ENCODE results near the gene G6PC1. TPM values are rescaled to one million over a fixed set of nuclear protein-coding genes. Genes with fewer than 3 reads are reported as not detected.
"Not testable (repeated sequence)": the region's sequence is repeated elsewhere in the genome, so short reads cannot be mapped to it uniquely, and the experiment has no call there.

The G6PC1 gene
- total and polyA plus RNA-seq, 2 experiments from 2014 or later, result not detected

DNA sequence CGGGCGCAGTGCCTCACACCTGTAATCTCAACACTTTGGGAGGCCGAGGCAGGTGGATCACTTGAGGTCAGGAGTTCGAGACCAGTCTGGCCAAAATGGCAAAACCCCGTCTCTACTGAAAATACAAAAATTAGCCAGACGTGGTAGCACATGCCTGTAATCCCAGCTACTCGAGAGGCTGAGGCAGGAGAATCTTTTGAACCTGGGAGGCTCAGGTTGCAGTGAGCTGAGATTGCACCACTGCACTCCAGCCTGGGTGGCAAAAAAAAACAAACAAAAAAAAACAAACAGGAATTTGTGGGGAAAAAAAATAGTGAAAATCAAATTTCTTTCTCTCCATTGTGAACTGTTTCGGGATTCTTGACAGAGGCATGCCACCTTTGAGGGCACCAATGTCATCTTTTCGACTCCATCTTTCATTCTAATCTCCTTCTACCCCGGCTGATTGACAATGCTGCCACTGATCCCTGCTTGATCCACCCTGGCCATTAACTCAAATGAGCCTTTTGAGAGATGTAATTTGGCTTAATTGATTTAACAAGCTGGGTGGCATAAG lies 19.0 kb downstream of the G6PC1 start:
- H3K27me3 ChIP-seq (ENCODE audit: insufficient read depth); H3K36me3 Mint-ChIP-seq (ENCODE audit: low read depth); ATAC-seq; H3K27ac ChIP-seq (ENCODE audit: low read depth); H3K27ac Mint-ChIP-seq; H3K79me2 ChIP-seq (replicated peaks; ENCODE audit: insufficient read depth); H3K4me3 Mint-ChIP-seq; H3F3A ChIP-seq (replicated peaks; ENCODE audit: low read depth); DNase-seq (ENCODE audit: low spot score); H3K4me3 ChIP-seq; H3K9me2 ChIP-seq (ENCODE audit: insufficient read depth); H3K9me3 Mint-ChIP-seq; H3K4me2 ChIP-seq; H3K27me3 Mint-ChIP-seq (ENCODE audit: insufficient read depth, low read depth, poor library complexity); H3K36me3 ChIP-seq (ENCODE audit: insufficient read depth); H4K20me1 ChIP-seq (replicated peaks; ENCODE audit: insufficient read depth): not testable (repeated sequence)
- peaks cover 14% of the 10 kb centered on the region for H3K4me1 Mint-ChIP-seq
- H2AFZ ChIP-seq, result peak overlapping the region; percentile 72
- H3K4me1 ChIP-seq (ENCODE audit: insufficient read depth), result peaks cover 14% of the 10 kb centered on the region; the same call in 1 of the 2 replicates

DNA sequence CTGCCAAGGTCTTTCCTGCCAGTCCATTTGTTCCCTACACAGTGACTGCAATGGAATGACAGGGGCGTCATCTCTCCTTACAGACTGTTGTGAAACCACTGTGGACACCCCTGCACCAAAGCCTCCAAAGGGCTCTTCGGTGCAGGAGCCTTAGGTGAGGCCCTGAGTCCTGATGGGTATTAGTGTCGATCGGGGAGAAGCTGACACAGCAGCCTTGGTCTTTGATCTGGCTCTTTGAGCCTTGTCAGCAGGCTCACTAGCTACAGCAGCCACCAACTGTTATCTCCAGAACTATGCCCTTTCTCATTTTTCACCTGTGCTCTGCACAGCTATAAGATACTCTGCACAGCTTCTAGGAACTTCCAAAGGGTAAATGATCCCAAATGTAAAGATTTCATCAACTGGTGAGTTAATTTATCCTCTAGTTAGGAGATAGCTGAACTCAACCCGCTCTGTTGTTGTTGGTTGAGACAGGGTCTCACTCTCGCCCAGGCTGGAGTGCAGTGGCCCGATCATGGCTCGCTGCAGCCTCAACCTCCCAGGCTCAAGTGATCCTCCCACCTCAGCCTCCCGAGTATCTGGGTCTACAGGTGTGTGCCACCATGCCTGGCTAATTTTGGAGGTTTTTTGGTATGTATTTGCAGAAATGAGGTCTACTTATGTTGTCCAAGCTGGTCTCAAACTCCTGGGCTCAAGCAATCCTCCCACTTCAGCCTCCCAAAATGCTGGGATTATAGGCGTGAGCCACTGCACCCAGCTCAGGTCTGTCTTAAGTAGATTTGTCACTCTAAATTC lies 19.7 kb downstream of the G6PC1 start:
- DNase-seq (ENCODE audit: low spot score) (no peak), ATAC-seq (peak; percentile 40; the same call in 2 of the 3 replicates)
- no peaks in the 10 kb centered on the region for H3K36me3 Mint-ChIP-seq (ENCODE audit: low read depth)
- H3K4me2 ChIP-seq, result no peak overlapping the region
- H3K9me2 ChIP-seq (ENCODE audit: insufficient read depth), result no peaks in the 10 kb centered on the region
- no peaks in the 10 kb centered on the region for H3K9me3 Mint-ChIP-seq
- no peak overlapping the region for H3K4me3 ChIP-seq
- H3K27me3 Mint-ChIP-seq (ENCODE audit: insufficient read depth, low read depth, poor library complexity), result no peaks in the 10 kb centered on the region
- H3K36me3 ChIP-seq (ENCODE audit: insufficient read depth), result no peaks in the 10 kb centered on the region
- peaks cover 19% of the 10 kb centered on the region for H3K4me1 Mint-ChIP-seq
- H3K27ac ChIP-seq (ENCODE audit: low read depth), result no peak overlapping the region
- H3K4me3 Mint-ChIP-seq, result no peak overlapping the region
- no peaks in the 10 kb centered on the region for H4K20me1 ChIP-seq (replicated peaks; ENCODE audit: insufficient read depth)
- H3F3A ChIP-seq (replicated peaks; ENCODE audit: low read depth), result no peaks in the 10 kb centered on the region
- no peaks in the 10 kb centered on the region for H3K79me2 ChIP-seq (replicated peaks; ENCODE audit: insufficient read depth)
- H3K4me1 ChIP-seq (ENCODE audit: insufficient read depth), result peaks cover 14% of the 10 kb centered on the region; the same call in 1 of the 2 replicates
- H3K27me3 ChIP-seq (ENCODE audit: insufficient read depth), result no peaks in the 10 kb centered on the region
- no peak overlapping the region for H3K27ac Mint-ChIP-seq
- H2AFZ ChIP-seq, result peak overlapping the region; percentile 40
- TF ChIP-seq CREB1 (CRISPR knock-in tag; IDR thresholded peaks at IDR 0.05; ENCODE audit: low read depth), result no peak
- TF ChIP-seq EZH2phosphoT487 (IDR thresholded peaks at IDR 0.05; ENCODE audit: unreplicated experiment), result no peak
- TF ChIP-seq ZNF331 (CRISPR knock-in tag; IDR thresholded peaks at IDR 0.05; ENCODE audit: low read depth), result no peak
- no peak for TF ChIP-seq EZH2 (IDR thresholded peaks at IDR 0.05; ENCODE audit: low read depth, unreplicated experiment)
- TF ChIP-seq, protein P1, sequence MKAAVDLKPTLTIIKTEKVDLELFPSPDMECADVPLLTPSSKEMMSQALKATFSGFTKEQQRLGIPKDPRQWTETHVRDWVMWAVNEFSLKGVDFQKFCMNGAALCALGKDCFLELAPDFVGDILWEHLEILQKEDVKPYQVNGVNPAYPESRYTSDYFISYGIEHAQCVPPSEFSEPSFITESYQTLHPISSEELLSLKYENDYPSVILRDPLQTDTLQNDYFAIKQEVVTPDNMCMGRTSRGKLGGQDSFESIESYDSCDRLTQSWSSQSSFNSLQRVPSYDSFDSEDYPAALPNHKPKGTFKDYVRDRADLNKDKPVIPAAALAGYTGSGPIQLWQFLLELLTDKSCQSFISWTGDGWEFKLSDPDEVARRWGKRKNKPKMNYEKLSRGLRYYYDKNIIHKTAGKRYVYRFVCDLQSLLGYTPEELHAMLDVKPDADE (IDR thresholded peaks at IDR 0.05), result no peak
- TF ChIP-seq STAT1 (IDR thresholded peaks at IDR 0.05; ENCODE audit: unreplicated experiment), result no peak
- TF ChIP-seq JUNB (IDR thresholded peaks at IDR 0.05; ENCODE audit: unreplicated experiment), result no peak
- TF ChIP-seq, protein P2, sequence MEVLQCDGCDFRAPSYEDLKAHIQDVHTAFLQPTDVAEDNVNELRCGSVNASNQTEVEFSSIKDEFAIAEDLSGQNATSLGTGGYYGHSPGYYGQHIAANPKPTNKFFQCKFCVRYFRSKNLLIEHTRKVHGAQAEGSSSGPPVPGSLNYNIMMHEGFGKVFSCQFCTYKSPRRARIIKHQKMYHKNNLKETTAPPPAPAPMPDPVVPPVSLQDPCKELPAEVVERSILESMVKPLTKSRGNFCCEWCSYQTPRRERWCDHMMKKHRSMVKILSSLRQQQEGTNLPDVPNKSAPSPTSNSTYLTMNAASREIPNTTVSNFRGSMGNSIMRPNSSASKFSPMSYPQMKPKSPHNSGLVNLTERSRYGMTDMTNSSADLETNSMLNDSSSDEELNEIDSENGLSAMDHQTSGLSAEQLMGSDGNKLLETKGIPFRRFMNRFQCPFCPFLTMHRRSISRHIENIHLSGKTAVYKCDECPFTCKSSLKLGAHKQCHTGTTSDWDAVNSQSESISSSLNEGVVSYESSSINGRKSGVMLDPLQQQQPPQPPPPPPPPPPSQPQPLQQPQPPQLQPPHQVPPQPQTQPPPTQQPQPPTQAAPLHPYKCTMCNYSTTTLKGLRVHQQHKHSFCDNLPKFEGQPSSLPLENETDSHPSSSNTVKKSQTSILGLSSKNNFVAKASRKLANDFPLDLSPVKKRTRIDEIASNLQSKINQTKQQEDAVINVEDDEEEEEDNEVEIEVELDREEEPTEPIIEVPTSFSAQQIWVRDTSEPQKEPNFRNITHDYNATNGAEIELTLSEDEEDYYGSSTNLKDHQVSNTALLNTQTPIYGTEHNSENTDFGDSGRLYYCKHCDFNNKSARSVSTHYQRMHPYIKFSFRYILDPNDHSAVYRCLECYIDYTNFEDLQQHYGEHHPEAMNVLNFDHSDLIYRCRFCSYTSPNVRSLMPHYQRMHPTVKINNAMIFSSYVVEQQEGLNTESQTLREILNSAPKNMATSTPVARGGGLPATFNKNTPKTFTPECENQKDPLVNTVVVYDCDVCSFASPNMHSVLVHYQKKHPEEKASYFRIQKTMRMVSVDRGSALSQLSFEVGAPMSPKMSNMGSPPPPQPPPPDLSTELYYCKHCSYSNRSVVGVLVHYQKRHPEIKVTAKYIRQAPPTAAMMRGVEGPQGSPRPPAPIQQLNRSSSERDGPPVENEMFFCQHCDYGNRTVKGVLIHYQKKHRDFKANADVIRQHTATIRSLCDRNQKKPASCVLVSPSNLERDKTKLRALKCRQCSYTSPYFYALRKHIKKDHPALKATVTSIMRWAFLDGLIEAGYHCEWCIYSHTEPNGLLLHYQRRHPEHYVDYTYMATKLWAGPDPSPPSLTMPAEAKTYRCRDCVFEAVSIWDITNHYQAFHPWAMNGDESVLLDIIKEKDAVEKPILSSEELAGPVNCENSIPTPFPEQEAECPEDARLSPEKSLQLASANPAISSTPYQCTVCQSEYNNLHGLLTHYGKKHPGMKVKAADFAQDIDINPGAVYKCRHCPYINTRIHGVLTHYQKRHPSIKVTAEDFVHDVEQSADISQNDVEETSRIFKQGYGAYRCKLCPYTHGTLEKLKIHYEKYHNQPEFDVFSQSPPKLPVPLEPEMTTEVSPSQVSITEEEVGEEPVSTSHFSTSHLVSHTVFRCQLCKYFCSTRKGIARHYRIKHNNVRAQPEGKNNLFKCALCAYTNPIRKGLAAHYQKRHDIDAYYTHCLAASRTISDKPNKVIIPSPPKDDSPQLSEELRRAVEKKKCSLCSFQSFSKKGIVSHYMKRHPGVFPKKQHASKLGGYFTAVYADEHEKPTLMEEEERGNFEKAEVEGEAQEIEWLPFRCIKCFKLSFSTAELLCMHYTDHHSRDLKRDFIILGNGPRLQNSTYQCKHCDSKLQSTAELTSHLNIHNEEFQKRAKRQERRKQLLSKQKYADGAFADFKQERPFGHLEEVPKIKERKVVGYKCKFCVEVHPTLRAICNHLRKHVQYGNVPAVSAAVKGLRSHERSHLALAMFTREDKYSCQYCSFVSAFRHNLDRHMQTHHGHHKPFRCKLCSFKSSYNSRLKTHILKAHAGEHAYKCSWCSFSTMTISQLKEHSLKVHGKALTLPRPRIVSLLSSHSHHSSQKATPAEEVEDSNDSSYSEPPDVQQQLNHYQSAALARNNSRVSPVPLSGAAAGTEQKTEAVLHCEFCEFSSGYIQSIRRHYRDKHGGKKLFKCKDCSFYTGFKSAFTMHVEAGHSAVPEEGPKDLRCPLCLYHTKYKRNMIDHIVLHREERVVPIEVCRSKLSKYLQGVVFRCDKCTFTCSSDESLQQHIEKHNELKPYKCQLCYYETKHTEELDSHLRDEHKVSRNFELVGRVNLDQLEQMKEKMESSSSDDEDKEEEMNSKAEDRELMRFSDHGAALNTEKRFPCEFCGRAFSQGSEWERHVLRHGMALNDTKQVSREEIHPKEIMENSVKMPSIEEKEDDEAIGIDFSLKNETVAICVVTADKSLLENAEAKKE (CRISPR knock-in tag; IDR thresholded peaks at IDR 0.05), result no peak
- TF ChIP-seq NANOG (IDR thresholded peaks at IDR 0.05; ENCODE audit: borderline replicate concordance), result no peak
- TF ChIP-seq, protein P3, sequence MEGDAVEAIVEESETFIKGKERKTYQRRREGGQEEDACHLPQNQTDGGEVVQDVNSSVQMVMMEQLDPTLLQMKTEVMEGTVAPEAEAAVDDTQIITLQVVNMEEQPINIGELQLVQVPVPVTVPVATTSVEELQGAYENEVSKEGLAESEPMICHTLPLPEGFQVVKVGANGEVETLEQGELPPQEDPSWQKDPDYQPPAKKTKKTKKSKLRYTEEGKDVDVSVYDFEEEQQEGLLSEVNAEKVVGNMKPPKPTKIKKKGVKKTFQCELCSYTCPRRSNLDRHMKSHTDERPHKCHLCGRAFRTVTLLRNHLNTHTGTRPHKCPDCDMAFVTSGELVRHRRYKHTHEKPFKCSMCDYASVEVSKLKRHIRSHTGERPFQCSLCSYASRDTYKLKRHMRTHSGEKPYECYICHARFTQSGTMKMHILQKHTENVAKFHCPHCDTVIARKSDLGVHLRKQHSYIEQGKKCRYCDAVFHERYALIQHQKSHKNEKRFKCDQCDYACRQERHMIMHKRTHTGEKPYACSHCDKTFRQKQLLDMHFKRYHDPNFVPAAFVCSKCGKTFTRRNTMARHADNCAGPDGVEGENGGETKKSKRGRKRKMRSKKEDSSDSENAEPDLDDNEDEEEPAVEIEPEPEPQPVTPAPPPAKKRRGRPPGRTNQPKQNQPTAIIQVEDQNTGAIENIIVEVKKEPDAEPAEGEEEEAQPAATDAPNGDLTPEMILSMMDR (conservative IDR thresholded peaks at IDR 0.05; ENCODE audit: low read depth in 2 of 2), result no peak
- TF ChIP-seq POLR2AphosphoS5 (IDR thresholded peaks at IDR 0.05; ENCODE audit: low read depth), result no peak
- no peak for TF ChIP-seq ZNF114 (CRISPR knock-in tag; IDR thresholded peaks at IDR 0.05)
